IMR-90 (cell line): ENCODE results near the gene PPP2R5E. TPM values are rescaled to one million over a fixed set of nuclear protein-coding genes. Genes with fewer than 3 reads are reported as not detected.

Experiments used
- ATAC-seq: fragments of 200-7000 bp; cut with Tn5 transposase; 2 replicates; pipeline ENCODE4 v1.9.1; 2020; ENCODE audit warnings: low read depth, mild to moderate bottlenecking, moderate library complexity
- BruUV-seq: library from RNA; stranded (reverse); fragments of 400-500 nt; replicated peaks from 2 replicates; lab custom pipeline; 2021; lab: Mats Ljungman, UMichigan
- CTCF ChIA-PET: fragments of 300-600 bp; formaldehyde crosslinking; extraction: SDS; loops from one replicate; lab custom pipeline; 2021; ENCODE audit warnings: antibody characterized with exemption; lab: Yijun Ruan, JAX
- POLR2A ChIA-PET: fragments of 300-600 bp; sonication (Branson Sonifier 250); formaldehyde crosslinking; loops from one replicate; lab custom pipeline; 2022; ENCODE audit warnings: antibody characterized with exemption; ENCODE audit not compliant: unreplicated experiment; lab: Charles Lee
- DNase-seq: peaks from one replicate; pipeline ENCODE4 v3.0.0; 2013
- H2AFZ ChIP-seq: replicated peaks from 2 replicates; pipeline ENCODE3; 2013; ENCODE audit warnings: low read length, mild to moderate bottlenecking; ENCODE audit not compliant: poor library complexity
- H2AK5ac ChIP-seq: 2 replicates; pipeline ENCODE4 v1.6.1; 2013; ENCODE audit warnings: low read depth, low read length, inconsistent platforms
- H2AK9ac ChIP-seq: replicated peaks from 2 replicates; pipeline ENCODE3; 2013; ENCODE audit warnings: mild to moderate bottlenecking, low read depth, low read length, moderate library complexity; ENCODE audit not compliant: poor library complexity
- H2BK120ac ChIP-seq: 2 replicates; pipeline ENCODE4 v1.6.1; 2013; ENCODE audit warnings: low read depth, low read length, inconsistent platforms
- H2BK15ac ChIP-seq: 3 replicates; pipeline ENCODE4 v1.6.1; 2013; ENCODE audit warnings: low read depth, low read length, inconsistent platforms
- H2BK20ac ChIP-seq: 2 replicates; pipeline ENCODE4 v1.6.1; 2013; ENCODE audit warnings: low read depth, mild to moderate bottlenecking, inconsistent platforms, low read length, moderate library complexity
- H2BK5ac ChIP-seq: 2 replicates; pipeline ENCODE4 v1.6.1; 2013; ENCODE audit warnings: mild to moderate bottlenecking, low read depth, low read length, inconsistent platforms; ENCODE audit not compliant: poor library complexity, severe bottlenecking
- H3K14ac ChIP-seq: replicated peaks from 2 replicates; pipeline ENCODE4 v1.6.1; 2013; ENCODE audit warnings: low read depth, low read length, inconsistent platforms
- H3K18ac ChIP-seq: 2 replicates; pipeline ENCODE4 v1.6.1; 2013; ENCODE audit warnings: low read depth, low read length, control low read depth
- H3K23ac ChIP-seq: 2 replicates; pipeline ENCODE4 v1.6.1; 2013; ENCODE audit warnings: low read depth, low read length, inconsistent platforms
- H3K27ac ChIP-seq: 2 replicates; pipeline ENCODE4 v1.5.1; 2013; ENCODE audit warnings: mild to moderate bottlenecking, control low read depth, low read length; ENCODE audit not compliant: insufficient read depth
- H3K27me3 ChIP-seq: 2 replicates; pipeline ENCODE4 v1.6.1; 2013; ENCODE audit warnings: low read length; ENCODE audit not compliant: control insufficient read depth, insufficient read depth
- H3K36me3 ChIP-seq: 2 replicates; pipeline ENCODE4 v1.6.1; 2013; ENCODE audit warnings: low read length, mixed read lengths; ENCODE audit not compliant: control insufficient read depth, insufficient read depth
- H3K4ac ChIP-seq: 2 replicates; pipeline ENCODE4 v1.6.1; 2013; ENCODE audit warnings: low read depth, low read length, inconsistent platforms
- H3K4me1 ChIP-seq: 2 replicates; pipeline ENCODE4 v1.6.1; 2013; ENCODE audit warnings: low read length, mixed read lengths; ENCODE audit not compliant: control insufficient read depth, insufficient read depth
- H3K4me2 ChIP-seq: 2 replicates; pipeline ENCODE4 v1.6.1; 2013; ENCODE audit warnings: low read depth, mild to moderate bottlenecking, control low read depth, low read length, moderate library complexity
- H3K4me3 ChIP-seq: 2 replicates; pipeline ENCODE4 v1.5.1; 2013; ENCODE audit warnings: low read depth, mild to moderate bottlenecking, control low read depth, low read length, moderate library complexity; ENCODE audit not compliant: insufficient read depth
- H3K56ac ChIP-seq: 2 replicates; pipeline ENCODE4 v1.6.1; 2013; ENCODE audit warnings: low read length, inconsistent platforms; ENCODE audit not compliant: insufficient read depth; ENCODE audit errors: extremely low read depth
- H3K79me1 ChIP-seq, 2 experiments: 2 replicates each; pipeline ENCODE4 v1.6.1; 2013; ENCODE audit warnings: low read length in 2 of 2, inconsistent platforms in 1 of 2, low read depth in 1 of 2
- H3K9ac ChIP-seq: 2 replicates; pipeline ENCODE4 v1.6.1; 2013; ENCODE audit warnings: low read depth, low read length, control low read depth
- H3K9me1 ChIP-seq: 2 replicates; pipeline ENCODE4 v1.6.1; 2013; ENCODE audit warnings: low read length, inconsistent platforms; ENCODE audit not compliant: insufficient read depth
- H3K9me3 ChIP-seq: 2 replicates; pipeline ENCODE4 v1.6.1; 2013; ENCODE audit warnings: low read length; ENCODE audit not compliant: control insufficient read depth, insufficient read depth
- H4K20me1 ChIP-seq: 2 replicates; pipeline ENCODE4 v1.6.1; 2013; ENCODE audit warnings: low read length, inconsistent platforms; ENCODE audit not compliant: insufficient read depth
- H4K5ac ChIP-seq: 2 replicates; pipeline ENCODE4 v1.6.1; 2013; ENCODE audit warnings: mild to moderate bottlenecking, low read depth, low read length, control low read depth
- H4K8ac ChIP-seq, 2 experiments: 2 replicates each; pipeline ENCODE4 v1.6.1; 2013; ENCODE audit warnings: low read depth in 2 of 2, low read length in 2 of 2, control low read depth in 1 of 2, inconsistent platforms in 1 of 2
- H4K91ac ChIP-seq: 2 replicates; pipeline ENCODE4 v1.6.1; 2013; ENCODE audit warnings: low read depth, low read length, inconsistent platforms; ENCODE audit not compliant: insufficient read depth
- MAFK ChIP-seq: IDR thresholded peaks from 2 replicates; pipeline ENCODE4 v1.6.1; 2012; ENCODE audit warnings: low read depth, low read length, improper control_type of control experiment
- POLR2A ChIP-seq: IDR thresholded peaks from 2 replicates; pipeline ENCODE4 v1.6.1; 2012; ENCODE audit warnings: mild to moderate bottlenecking, low read depth, low read length
- WGBS, 2 experiments: methylation state at CpG; one replicate each; pipeline versions ENCODE4 v1.1.5 to v1.1.7; 2013; ENCODE audit warnings: missing lambda C conversion rate in 2 of 2; ENCODE audit not compliant: insufficient read length in 1 of 2; ENCODE audit errors: extremely low coverage in 2 of 2; 5-methylcytosine and 5-hydroxymethylcytosine counted together
- dilution Hi-C: fragments of 300-500 bp; cut with HindIII; formaldehyde crosslinking; loops from one replicate; pipeline ENCODE4 v1.14.3; 2018; ENCODE audit warnings: low sequenced_read_pairs; ENCODE audit not compliant: unreplicated experiment
- in situ Hi-C: fragments of 300-500 bp; cut with MboI; formaldehyde crosslinking; loops from 3 replicates; pipeline ENCODE4 v1.14.3; 2019; ENCODE audit warnings: low sequenced_read_pairs, inconsistent platforms, mixed read lengths
- intact Hi-C: fragments of 100-400 bp; cut with micrococcal nuclease; formaldehyde crosslinking; loops from 2 replicates; pipeline ENCODE4 v1.10.0; 2022
- polyA plus RNA-seq, 3 experiments: library from polyadenylated mRNA; depleted of rRNA; stranded (reverse); fragments of >200 nt; gene quantifications; 2 replicates each; pipeline ENCODE4 v1.2.3, GENCODE V29; 2012; ENCODE audit warnings: low replicate concordance in 1 of 3
- total RNA-seq: library from RNA; depleted of rRNA; stranded (reverse); fragments of >200 nt; gene quantifications from 2 replicates; pipeline ENCODE4 v1.2.3, GENCODE V29; 2012

PPP2R5E gene
- total and polyA plus RNA-seq, 2 of the 4 experiments (the other 2 are of a cell fraction) = 9.7 to 12.2 TPM

DNA sequence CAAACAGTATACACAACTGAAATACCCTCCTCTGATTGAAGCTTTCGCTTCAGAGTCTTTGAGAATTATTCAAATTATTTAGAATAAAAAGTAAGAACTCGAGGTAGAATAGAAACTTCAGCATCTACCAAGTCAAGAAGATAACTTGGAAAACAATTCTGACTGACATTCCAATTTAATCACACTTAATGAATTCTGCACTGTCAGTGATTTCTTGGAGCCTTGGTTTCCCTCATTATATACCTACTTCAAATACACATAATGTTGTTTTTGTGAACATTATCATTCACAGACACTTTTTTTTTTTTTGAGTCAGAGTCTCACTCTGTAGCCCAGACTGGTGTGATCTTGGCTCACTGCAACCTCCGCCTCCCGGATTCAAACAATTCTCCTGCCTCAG, 27.9 kb downstream of the PPP2R5E start:
- H3K14ac ChIP-seq = no peak overlapping the region
- H2BK5ac ChIP-seq = no peak overlapping the region
- ATAC-seq = no peak
- H3K79me1 ChIP-seq = peaks cover 39 to 65% of the 10 kb centered on the region in 2 experiments
- no peaks in the 10 kb centered on the region for H3K36me3 ChIP-seq
- no peak overlapping the region for H2BK20ac ChIP-seq
- WGBS, 2 experiments = no CpG with 5 or more reads among the region's 4 CpGs
- no peak overlapping the region for H2AFZ ChIP-seq
- no peak overlapping the region for H2AK9ac ChIP-seq
- in situ Hi-C loops = no loop called here
- H3K9me3 ChIP-seq = no peaks in the 10 kb centered on the region
- peaks cover 42% of the 10 kb centered on the region for H4K20me1 ChIP-seq
- dilution Hi-C loops = no loop called here
- H3K9me1 ChIP-seq = peaks cover 10% of the 10 kb centered on the region
- CTCF ChIA-PET = no interaction called here
- no peaks in the 10 kb centered on the region for H3K27me3 ChIP-seq
- H3K27ac ChIP-seq = no peak overlapping the region
- no peak overlapping the region for H3K9ac ChIP-seq
- H4K5ac ChIP-seq = no peak overlapping the region
- peaks cover 11% of the 10 kb centered on the region for H3K4me1 ChIP-seq
- H4K8ac ChIP-seq = no peak overlapping the region
- BruUV-seq = no TSS peak
- no peak for DNase-seq
- no peak overlapping the region for H3K23ac ChIP-seq
- no peak overlapping the region for H3K4me3 ChIP-seq
- H3K18ac ChIP-seq = no peak overlapping the region
- no peak overlapping the region for H3K4me2 ChIP-seq
- H3K4ac ChIP-seq = no peak overlapping the region
- H3K56ac ChIP-seq = no peak overlapping the region
- POLR2A ChIA-PET = no interaction called here
- TF ChIP-seq MAFK (peak; percentile 48), POLR2A (no peak)
- no peak overlapping the region for H4K91ac ChIP-seq
- H2BK15ac ChIP-seq = no peak overlapping the region
- no peak overlapping the region for H2AK5ac ChIP-seq
- intact Hi-C loops = no loop called here
- no peak overlapping the region for H2BK120ac ChIP-seq
